ENCODE data around the gene ZNF202.

The ZNF202 gene

GRCh38 chr11:123698546-123699127 lies 42.8 kb downstream of the ZNF202 start:
- no peak for TF ChIP-seq CTCF (IDR thresholded peaks at IDR 0.05; ENCODE audit: low read depth, low read length, poor library complexity, severe bottlenecking)
- no peak for TF ChIP-seq EZH2phosphoT487 (IDR thresholded peaks at IDR 0.05; ENCODE audit: borderline replicate concordance, low read length)
- Histone ChIP-seq H3K27ac (ENCODE audit: low read depth, low read length) (peak overlapping the region; percentile 43), H4K20me1 (ENCODE audit: control insufficient read depth, insufficient read depth, low read depth, low read length) (no peaks in the 10 kb centered on the region), H3K4me2 (ENCODE audit: low read length) (peak overlapping the region; percentile 54), H3K4me3 (ENCODE audit: low read length) (peak overlapping the region; percentile 56), H3K36me3 (ENCODE audit: control insufficient read depth, low read length) (no peaks in the 10 kb centered on the region), H3K4me1 (ENCODE audit: control insufficient read depth, low read length) (peaks cover 59% of the 10 kb centered on the region), H3K27me3 (ENCODE audit: control insufficient read depth, low read length) (no peaks in the 10 kb centered on the region), H3K79me2 (ENCODE audit: control insufficient read depth, low read length) (no peaks in the 10 kb centered on the region), H3K9me3 (ENCODE audit: control insufficient read depth, insufficient read depth, low read length) (peaks cover 7% of the 10 kb centered on the region; the same call in 1 of the 2 replicates), H3F3A (ENCODE audit: control insufficient read depth, insufficient read depth) (no peaks in the 10 kb centered on the region), H3K9me2 (replicated peaks; ENCODE audit: control insufficient read depth, low read length) (no peaks in the 10 kb centered on the region)

- no peak overlapping the region for H3K4me3 ChIP-seq (ENCODE audit: low read length)
- peaks cover 7% of the 10 kb centered on the region; the same call in 1 of the 2 replicates for H3K9me3 ChIP-seq (ENCODE audit: control insufficient read depth, insufficient read depth, low read length)
- no peaks in the 10 kb centered on the region for H3F3A ChIP-seq (ENCODE audit: control insufficient read depth, insufficient read depth)
- no peak overlapping the region for H3K27ac ChIP-seq (ENCODE audit: low read depth, low read length)
- no peaks in the 10 kb centered on the region for H4K20me1 ChIP-seq (ENCODE audit: control insufficient read depth, insufficient read depth, low read depth, low read length)
- H3K27me3 ChIP-seq (ENCODE audit: control insufficient read depth, low read length) = no peaks in the 10 kb centered on the region
- peaks cover 37% of the 10 kb centered on the region for H3K4me1 ChIP-seq (ENCODE audit: control insufficient read depth, low read length)
- no peaks in the 10 kb centered on the region for H3K9me2 ChIP-seq (replicated peaks; ENCODE audit: control insufficient read depth, low read length)
- no peaks in the 10 kb centered on the region for H3K79me2 ChIP-seq (ENCODE audit: control insufficient read depth, low read length)
- H3K36me3 ChIP-seq (ENCODE audit: control insufficient read depth, low read length) = no peaks in the 10 kb centered on the region
- no peak for TF ChIP-seq EZH2phosphoT487 (IDR thresholded peaks at IDR 0.05; ENCODE audit: borderline replicate concordance, low read length)
- no peak for TF ChIP-seq CTCF (IDR thresholded peaks at IDR 0.05; ENCODE audit: low read depth, low read length, poor library complexity, severe bottlenecking)
- H3K4me2 ChIP-seq (ENCODE audit: low read length) = no peak overlapping the region
Measured at GRCh38 chr11:123696183-123696582, 45.3 kb downstream of the ZNF202 start.

GRCh38 chr11:123695231-123695630 lies 46.2 kb downstream of the ZNF202 start:
- H3K4me1 ChIP-seq (ENCODE audit: control insufficient read depth, low read length) = peaks cover 28% of the 10 kb centered on the region
- no peaks in the 10 kb centered on the region for H3K79me2 ChIP-seq (ENCODE audit: control insufficient read depth, low read length)
- no peak for TF ChIP-seq CTCF (IDR thresholded peaks at IDR 0.05; ENCODE audit: low read depth, low read length, poor library complexity, severe bottlenecking)
- TF ChIP-seq EZH2phosphoT487 (IDR thresholded peaks at IDR 0.05; ENCODE audit: borderline replicate concordance, low read length) = no peak
- H3K9me2 ChIP-seq (replicated peaks; ENCODE audit: control insufficient read depth, low read length) = no peaks in the 10 kb centered on the region
- no peaks in the 10 kb centered on the region for H3K36me3 ChIP-seq (ENCODE audit: control insufficient read depth, low read length)
- H3F3A ChIP-seq (ENCODE audit: control insufficient read depth, insufficient read depth) = no peaks in the 10 kb centered on the region
- H3K27me3 ChIP-seq (ENCODE audit: control insufficient read depth, low read length) = no peaks in the 10 kb centered on the region
- peaks cover 7% of the 10 kb centered on the region; the same call in 1 of the 2 replicates for H3K9me3 ChIP-seq (ENCODE audit: control insufficient read depth, insufficient read depth, low read length)
- no peak overlapping the region for H3K4me2 ChIP-seq (ENCODE audit: low read length)
- no peak overlapping the region for H3K4me3 ChIP-seq (ENCODE audit: low read length)
- H3K27ac ChIP-seq (ENCODE audit: low read depth, low read length) = no peak overlapping the region
- no peaks in the 10 kb centered on the region for H4K20me1 ChIP-seq (ENCODE audit: control insufficient read depth, insufficient read depth, low read depth, low read length)

Measured in DOHH2 (cell line).